WTC11 (cell line): ENCODE data around the gene HTR1E. TPM values are rescaled to one million over a fixed set of nuclear protein-coding genes. Genes with fewer than 3 reads are reported as not detected.

Experiments
- ATAC-seq: fragments of 200-7000 bp; cut with Tn5 transposase; 2 replicates; pipeline ENCODE4 v1.10.0; 2021; ENCODE audit warnings: mild to moderate bottlenecking, moderate library complexity
- CTCF ChIA-PET: fragments of 300-600 bp; sonication (Branson Sonifier 250); formaldehyde crosslinking; loops from one replicate; lab custom pipeline; 2021; ENCODE audit warnings: antibody characterized with exemption; lab: Charles Lee
- POLR2A ChIA-PET: fragments of 350-600 bp; sonication (Branson Sonifier 250); formaldehyde crosslinking; loops from one replicate; lab custom pipeline; 2021; ENCODE audit warnings: antibody characterized with exemption; lab: Charles Lee
- DNase-seq: peaks from one replicate; pipeline ENCODE4 v3.0.0; 2021; ENCODE audit warnings: low spot score
- H3K27ac Mint-ChIP-seq: 2 replicates; pipeline ENCODE4 v1.8.0; 2021; ENCODE audit warnings: mixed read lengths
- H3K27me3 Mint-ChIP-seq: 2 replicates; pipeline ENCODE4 v1.8.0; 2021; ENCODE audit warnings: low read depth, mild to moderate bottlenecking, moderate library complexity, mixed read lengths
- H3K36me3 Mint-ChIP-seq: 2 replicates; pipeline ENCODE4 v1.8.0; 2021; ENCODE audit warnings: mixed read lengths
- H3K4me1 Mint-ChIP-seq: 2 replicates; pipeline ENCODE4 v1.8.0; 2022; ENCODE audit warnings: mixed read lengths
- H3K4me3 Mint-ChIP-seq: 2 replicates; pipeline ENCODE4 v1.8.0; 2021; ENCODE audit warnings: mild to moderate bottlenecking, moderate library complexity, mixed read lengths
- H3K9me3 Mint-ChIP-seq: 2 replicates; pipeline ENCODE4 v1.8.0; 2021; ENCODE audit warnings: mixed read lengths
- AR ChIP-seq: fragments of 250-450 bp; sonication (Bioruptor Pico); IDR thresholded peaks from 2 replicates; pipeline ENCODE4 v1.9.0; 2021; ENCODE audit warnings: mild to moderate bottlenecking
- ATF6 ChIP-seq: sonication (generic); formaldehyde crosslinking; IDR thresholded peaks from 2 replicates; pipeline ENCODE4 v1.8.1; 2023; ENCODE audit warnings: mild to moderate bottlenecking, missing genetic modification reagents
- CREM ChIP-seq: sonication (generic); formaldehyde crosslinking; IDR thresholded peaks from 2 replicates; pipeline ENCODE4 v1.8.1; 2022; ENCODE audit warnings: mild to moderate bottlenecking, missing genetic modification reagents, moderate library complexity
- IRF1 ChIP-seq: sonication (generic); formaldehyde crosslinking; IDR thresholded peaks from 2 replicates; pipeline ENCODE4 v1.8.0; 2023; ENCODE audit warnings: missing genetic modification reagents
- JUN ChIP-seq: sonication (generic); formaldehyde crosslinking; IDR thresholded peaks from 2 replicates; pipeline ENCODE4 v1.8.0; 2023; ENCODE audit warnings: mild to moderate bottlenecking, missing genetic modification reagents
- MYBL2 ChIP-seq: sonication (generic); formaldehyde crosslinking; IDR thresholded peaks from 2 replicates; pipeline ENCODE4 v1.8.1; 2023; ENCODE audit warnings: mild to moderate bottlenecking, moderate library complexity, missing genetic modification reagents
- NFYB ChIP-seq: sonication (generic); formaldehyde crosslinking; conservative IDR thresholded peaks from 2 replicates; pipeline ENCODE4 v1.8.0; 2022; ENCODE audit warnings: low read depth, missing genetic modification reagents
- NR1H2 ChIP-seq: sonication (generic); formaldehyde crosslinking; IDR thresholded peaks from 2 replicates; pipeline ENCODE4 v1.9.0; 2021; ENCODE audit warnings: mild to moderate bottlenecking, moderate library complexity, missing genetic modification reagents
- PRDM15 ChIP-seq: sonication (generic); formaldehyde crosslinking; IDR thresholded peaks from 2 replicates; pipeline ENCODE4 v1.8.0; 2022; ENCODE audit warnings: missing genetic modification reagents
- STAT6 ChIP-seq: sonication (generic); formaldehyde crosslinking; conservative IDR thresholded peaks from 2 replicates; pipeline ENCODE4 v1.8.1; 2023; ENCODE audit warnings: mild to moderate bottlenecking, low read depth, missing genetic modification reagents, moderate library complexity
- TEAD4 ChIP-seq: sonication (generic); formaldehyde crosslinking; IDR thresholded peaks from 2 replicates; pipeline ENCODE4 v1.8.0; 2022; ENCODE audit warnings: mild to moderate bottlenecking, missing genetic modification reagents
- ZBTB21 ChIP-seq: sonication (generic); formaldehyde crosslinking; IDR thresholded peaks from 2 replicates; pipeline ENCODE4 v1.8.1; 2023; ENCODE audit warnings: mild to moderate bottlenecking, missing genetic modification reagents, borderline replicate concordance
- ZMAT4 ChIP-seq: fragments of 250-450 bp; sonication (Bioruptor Pico); IDR thresholded peaks from 2 replicates; pipeline ENCODE4 v1.9.0; 2021; ENCODE audit warnings: mild to moderate bottlenecking
- ZNF219 ChIP-seq: sonication (generic); formaldehyde crosslinking; IDR thresholded peaks from 2 replicates; pipeline ENCODE4 v1.8.0; 2023; ENCODE audit warnings: missing genetic modification reagents, mild to moderate bottlenecking, borderline replicate concordance
- ZNF416 ChIP-seq: fragments of 250-450 bp; sonication (Bioruptor Pico); IDR thresholded peaks from 2 replicates; pipeline ENCODE4 v1.9.0; 2021; ENCODE audit warnings: mild to moderate bottlenecking, inconsistent platforms
- total RNA-seq: library from RNA; stranded (reverse); gene quantifications from 3 replicates; pipeline ENCODE4 v1.2.3, GENCODE V29; 2021

Gene HTR1E
- total RNA-seq, 1 experiment from 2014 or later: 0.09 TPM

- ATAC-seq (no peak), DNase-seq (no peak)
- H3K4me1 Mint-ChIP-seq: peaks cover 3% of the 10 kb centered on the region; the same call in 1 of the 2 replicates
- H3K4me3 Mint-ChIP-seq: no peak overlapping the region
- no peak overlapping the region for H3K27ac Mint-ChIP-seq
- ChIA-PET POLR2A (no interaction called here), CTCF (interaction anchor here (1.0 kb wide), 1 partner anchor 13 kb away, joined by 6 read pairs; no protein-coding TSS in a partner anchor)
- H3K27me3 Mint-ChIP-seq: no peaks in the 10 kb centered on the region
- peaks cover 2% of the 10 kb centered on the region; the same call in 1 of the 2 replicates for H3K9me3 Mint-ChIP-seq
- no peak for TF ChIP-seq TEAD4 (CRISPR knock-in tag)
- TF ChIP-seq NFYB (CRISPR knock-in tag): no peak
- TF ChIP-seq ATF6 (CRISPR knock-in tag): no peak
- TF ChIP-seq, all 79 proteins: peak for 0
- H3K36me3 Mint-ChIP-seq: no peaks in the 10 kb centered on the region
Observed at GRCh38 chr6:87054143-87054833, 117.0 kb downstream of the HTR1E start.

- H3K36me3 Mint-ChIP-seq: no peaks in the 10 kb centered on the region
- POLR2A ChIA-PET: no interaction called here
- DNase-seq: no peak
Observed at GRCh38 chr6:87059943-87060342, 122.6 kb downstream of the HTR1E start.

More at GRCh38 chr6:87059943-87060342, 122.6 kb downstream of the HTR1E start:
- H3K9me3 Mint-ChIP-seq: peaks cover 7% of the 10 kb centered on the region; the same call in 1 of the 2 replicates
- no peak for TF ChIP-seq ZBTB21
- no peak for TF ChIP-seq CREM
- no peak for TF ChIP-seq AR
- no peak for TF ChIP-seq ZNF219
- TF ChIP-seq JUN (CRISPR knock-in tag): no peak
- no peak for TF ChIP-seq PRDM15 (CRISPR knock-in tag)
- no peak for TF ChIP-seq IRF1 (CRISPR knock-in tag)
- TF ChIP-seq ZMAT4 (CRISPR knock-in tag): no peak
- TF ChIP-seq NR1H2 (CRISPR knock-in tag): no peak
- TF ChIP-seq STAT6 (CRISPR knock-in tag): no peak
- TF ChIP-seq MYBL2 (CRISPR knock-in tag): no peak
- TF ChIP-seq ZNF416: no peak
- CTCF ChIA-PET: no interaction called here
- H3K27ac Mint-ChIP-seq: no peak overlapping the region
- H3K4me3 Mint-ChIP-seq: no peak overlapping the region
- peaks cover 3% of the 10 kb centered on the region; the same call in 1 of the 2 replicates for H3K4me1 Mint-ChIP-seq
- ATAC-seq: no peak
- no peaks in the 10 kb centered on the region; the same call in 1 of the 2 replicates for H3K27me3 Mint-ChIP-seq
